HepG2 (cell line): Measurements from ENCODE around the gene PSMB3. TPM values are rescaled to one million over a fixed set of nuclear protein-coding genes. Genes with fewer than 3 reads are reported as not detected.
A peak's percentile ranks its signal among the peaks of the same experiment; 100 is the strongest.

Source experiments
- AGO2 ChIP-seq: fragments of 200-400 bp; formaldehyde crosslinking; optimal IDR thresholded peaks from 2 replicates; pipeline ENCODE3; 2017; ENCODE audit warnings: mild to moderate bottlenecking, low read depth, low read length, moderate library complexity
- CHCHD3 ChIP-seq: sonication (generic); formaldehyde crosslinking; IDR thresholded peaks from 2 replicates; pipeline ENCODE4 v1.8.0; 2022; ENCODE audit warnings: mild to moderate bottlenecking, missing genetic modification reagents, moderate library complexity
- CREB3 ChIP-seq: sonication (generic); formaldehyde crosslinking; IDR thresholded peaks from 2 replicates; pipeline ENCODE4 v1.5.0; 2020; ENCODE audit warnings: missing genetic modification reagents
- DDIT3 ChIP-seq: sonication (generic); formaldehyde crosslinking; IDR thresholded peaks from 2 replicates; pipeline ENCODE4 v1.4.0; 2020; ENCODE audit warnings: mild to moderate bottlenecking, missing genetic modification reagents
- DZIP1 ChIP-seq: sonication (generic); formaldehyde crosslinking; IDR thresholded peaks from 2 replicates; pipeline ENCODE4 v1.5.0; 2020; ENCODE audit warnings: mild to moderate bottlenecking, missing genetic modification reagents
- ESRRA ChIP-seq: sonication (generic); formaldehyde crosslinking; IDR thresholded peaks from 2 replicates; pipeline ENCODE4 v1.5.1; 2020; ENCODE audit warnings: mild to moderate bottlenecking, low read depth, missing genetic modification reagents
- ETV6 ChIP-seq: sonication (generic); formaldehyde crosslinking; conservative IDR thresholded peaks from 2 replicates; pipeline ENCODE4 v1.4.0; 2020; ENCODE audit warnings: missing genetic modification reagents
- MEIS2 ChIP-seq: sonication (generic); formaldehyde crosslinking; IDR thresholded peaks from 2 replicates; pipeline ENCODE4 v1.9.0; 2021; ENCODE audit warnings: mild to moderate bottlenecking, missing genetic modification reagents
- NFE2 ChIP-seq: sonication (generic); formaldehyde crosslinking; IDR thresholded peaks from 2 replicates; pipeline ENCODE4 v1.4.0; 2020; ENCODE audit warnings: missing genetic modification reagents
- PITX1 ChIP-seq: sonication (generic); formaldehyde crosslinking; IDR thresholded peaks from 2 replicates; pipeline ENCODE4 v1.5.1; 2020; ENCODE audit warnings: mild to moderate bottlenecking, missing genetic modification reagents
- REPIN1 ChIP-seq: sonication (generic); formaldehyde crosslinking; IDR thresholded peaks from 2 replicates; pipeline ENCODE4 v1.8.0; 2022; ENCODE audit warnings: missing genetic modification reagents, low read depth, mild to moderate bottlenecking, borderline replicate concordance
- TFDP2 ChIP-seq: sonication (generic); formaldehyde crosslinking; IDR thresholded peaks from 2 replicates; pipeline ENCODE4 v1.4.0; 2020; ENCODE audit warnings: missing genetic modification reagents
- THAP11 ChIP-seq: IDR thresholded peaks from 2 replicates; pipeline ENCODE4 v1.6.1; 2016; ENCODE audit warnings: missing biosample characterization, missing genetic modification reagents
- ZBTB26 ChIP-seq: IDR thresholded peaks from 2 replicates; pipeline ENCODE4 v1.6.1; 2016; ENCODE audit warnings: missing compliant biosample characterization, missing genetic modification reagents, borderline replicate concordance
- ZFP36L2 ChIP-seq: sonication (generic); formaldehyde crosslinking; IDR thresholded peaks from 2 replicates; pipeline ENCODE4 v1.4.0; 2020; ENCODE audit warnings: missing genetic modification reagents
- ZFP90 ChIP-seq: sonication (generic); formaldehyde crosslinking; IDR thresholded peaks from 2 replicates; pipeline ENCODE4 v1.8.0; 2022; ENCODE audit warnings: missing genetic modification reagents, mild to moderate bottlenecking, inconsistent platforms, borderline replicate concordance
- ZNF280B ChIP-seq: sonication (generic); formaldehyde crosslinking; IDR thresholded peaks from 2 replicates; pipeline ENCODE4 v1.5.0; 2020; ENCODE audit warnings: missing genetic modification reagents, mild to moderate bottlenecking, borderline replicate concordance
- ZNF503 ChIP-seq: sonication (generic); formaldehyde crosslinking; IDR thresholded peaks from 2 replicates; pipeline ENCODE4 v1.4.0; 2020; ENCODE audit warnings: missing genetic modification reagents
- polyA plus RNA-seq, 8 experiments: library from polyadenylated mRNA; depleted of rRNA in 3 of 8; stranded (reverse) in 7 of 8; unstranded in 1 of 8; fragments of >200 nt; fragmentation: Illumina TruSeq in 4 of 8; extraction: Trizol in 4 of 8; gene quantifications; 2 replicates each; pipeline versions ENCODE4 v1.2.1 to v1.2.3, GENCODE V29; 2011 to 2016; ENCODE audit warnings: low read depth in 4 of 8, missing spikeins in 1 of 8, mixed read lengths in 1 of 8; ENCODE audit not compliant: insufficient read depth in 1 of 8
- total RNA-seq, 5 experiments: library from RNA; depleted of rRNA; stranded (reverse); fragments of >200 nt; fragmentation: Illumina TruSeq; extraction: Trizol; gene quantifications; 2 replicates each; pipeline ENCODE4 v1.2.3, GENCODE V29; 2016; ENCODE audit warnings: low read depth in 1 of 5

The PSMB3 gene
- total and polyA plus RNA-seq, 2 of the 13 experiments (the other 11 are each of a cell fraction or from before 2014, with no cell fraction given): 366 to 517 TPM

GRCh38 chr17:38730526-38731379, 21.8 kb upstream of the PSMB3 start (continued):
- TF ChIP-seq PITX1: peak; percentile 81
- peak; percentile 76 for TF ChIP-seq ETV6 (CRISPR knock-in tag)
- 0 out of 2 replicates have a peak, but pooled peaks have one; percentile 47 for TF ChIP-seq ZBTB26 (CRISPR knock-in tag)
- no peak for TF ChIP-seq NFE2 (CRISPR knock-in tag)
- 0 out of 2 replicates have a peak, but pooled peaks have one; percentile 77 for TF ChIP-seq DZIP1
- TF ChIP-seq MEIS2 (CRISPR knock-in tag): 0 out of 2 replicates have a peak, but pooled peaks have one; percentile 39
- TF ChIP-seq ZFP90: 0 out of 2 replicates have a peak, but pooled peaks have one; percentile 5
- TF ChIP-seq ZNF280B (CRISPR knock-in tag): peak; percentile 70
- no peak for TF ChIP-seq CREB3 (CRISPR knock-in tag)
- peak; percentile 64 for TF ChIP-seq AGO2
- no peak for TF ChIP-seq CHCHD3
- no peak for TF ChIP-seq ZNF503 (CRISPR knock-in tag)
- TF ChIP-seq THAP11 (CRISPR knock-in tag): peak; percentile 63; the same call in 1 of the 2 replicates
- no peak for TF ChIP-seq ESRRA (CRISPR knock-in tag)
- no peak for TF ChIP-seq DDIT3 (CRISPR knock-in tag)
- peak; percentile 59; the same call in 1 of the 2 replicates for TF ChIP-seq TFDP2 (CRISPR knock-in tag)
- no peak; the same call in 1 of the 2 replicates for TF ChIP-seq ZFP36L2 (CRISPR knock-in tag)
- peak; percentile 85 for TF ChIP-seq REPIN1 (CRISPR knock-in tag)
